GM12872 (cell line): Measurements from ENCODE around the gene HOXB5.

Experiments
- CTCF ChIP-seq: IDR thresholded peaks from 3 replicates; pipeline ENCODE4 v1.5.1; 2011; ENCODE audit warnings: low read depth, mild to moderate bottlenecking, low read length, moderate library complexity; ENCODE audit not compliant: insufficient read depth

HOXB5 gene

GRCh38 chr17:48611681-48612455 is 18.3 kb upstream of the HOXB5 start:
- no peak for TF ChIP-seq CTCF

- no peak for TF ChIP-seq CTCF
Measured at GRCh38 chr17:48611213-48611612, 17.6 kb upstream of the HOXB5 start.

GRCh38 chr17:48610282-48611211 is 17.0 kb upstream of the HOXB5 start, which contains the start of gene HOXB7:
Gene HOXB7 (minus strand): TSS chr17:48611017. CDS start chr17:48610918, 99 bp downstream.
- no peak for TF ChIP-seq CTCF

- TF ChIP-seq CTCF = no peak
Measured at GRCh38 chr17:48609759-48610281, 16.2 kb upstream of the HOXB5 start.

- TF ChIP-seq CTCF = no peak
Measured at GRCh38 chr17:48609033-48609432, 15.5 kb upstream of the HOXB5 start.

GRCh38 chr17:48608494-48608834 is 14.9 kb upstream of the HOXB5 start:
- no peak for TF ChIP-seq CTCF
